ENCODE data around the gene CRKL.

GRCh38 chr22:20877715-20878114, 39.5 kb upstream of the CRKL start:
- TF ChIP-seq POLR2A (IDR thresholded peaks at IDR 0.05; ENCODE audit: borderline replicate concordance, extremely low read depth, insufficient read depth, insufficient read length): no peak
- no peak for TF ChIP-seq CTCF (IDR thresholded peaks at IDR 0.05 in 2 of 3, conservative IDR thresholded peaks at IDR 0.05 in 1 of 3; ENCODE audit: borderline replicate concordance in 1 of 3, insufficient read depth in 1 of 3, low read depth in 2 of 3, low read length in 2 of 3)

Data from HCT116 (cell line).